Measurements from ENCODE around the gene ATP5PO. TPM values are rescaled to one million over a fixed set of nuclear protein-coding genes. Genes with fewer than 3 reads are reported as not detected.

Gene ATP5PO
- total and polyA plus RNA-seq, 2 of the 13 experiments (the other 11 are each of a cell fraction or from before 2014, with no cell fraction given) = 256 to 297 TPM

DNA sequence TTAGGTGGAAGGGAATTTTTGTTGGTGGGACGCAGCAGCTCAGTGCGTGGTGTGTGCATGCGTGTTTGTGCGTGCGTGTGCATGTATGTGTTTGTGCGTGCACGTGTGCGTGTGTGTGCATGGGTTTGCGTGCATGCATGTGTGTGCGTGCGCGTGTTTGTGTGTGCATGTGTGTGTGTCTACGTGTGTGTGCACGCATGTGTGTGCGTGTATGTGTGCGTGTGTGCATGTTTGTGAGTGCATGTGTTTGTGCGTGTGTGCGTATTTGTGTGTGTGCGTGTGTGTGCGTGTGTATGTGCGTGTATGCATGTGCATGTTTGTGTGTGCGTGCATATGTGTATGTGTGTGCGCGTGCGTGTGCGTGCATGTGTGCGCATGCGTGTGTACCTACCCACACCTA lies 20.2 kb downstream of the ATP5PO start:
- H3K9ac ChIP-seq (ENCODE audit: insufficient read depth, low read depth, low read length) = no peak overlapping the region
- peak overlapping the region in 1 of 3 experiments; percentile 73; a peak in 2 of 6 replicates for H3K4me3 ChIP-seq (replicated peaks in 1 of 3; ENCODE audit: insufficient read depth in 1 of 3, low read depth in 2 of 3, low read length in 3 of 3)
- no peaks in the 10 kb centered on the region for H3K9me3 ChIP-seq (ENCODE audit: low read length)
- in situ Hi-C loops (cut with HindIII; ENCODE audit: extremely low pct_ligation_motif_present, low pct_unique_long_range_greater_than_20kb) = no loop called here
- intact Hi-C loops (cut with micrococcal nuclease; ENCODE audit: unreplicated experiment) = loop anchor here (2.0 kb wide), 1 partner anchor 253 kb away; the partner anchor contains the start of gene ITSN1
- H3K4me1 ChIP-seq (ENCODE audit: insufficient read depth, low read length) = peaks cover 30% of the 10 kb centered on the region
- POLR2A ChIA-PET = interaction anchor here (1.7 kb wide), 1 partner anchor 8 kb away, joined by 3 read pairs; no protein-coding TSS in a partner anchor
- H3K27me3 ChIP-seq (ENCODE audit: control insufficient read depth in 1 of 2, insufficient read depth in 2 of 2, low read length in 2 of 2) = peaks cover 0 to 22% of the 10 kb centered on the region in 2 experiments; a peak in 1 of 5 replicates
- FAIRE-seq (no peak), ATAC-seq (no peak), DNase-seq (ENCODE audit: low spot score) (no peak)
- H3K27ac ChIP-seq (ENCODE audit: extremely low read length, insufficient read depth, low read length) = no peak overlapping the region
- H3K4me2 ChIP-seq (ENCODE audit: low read depth, low read length) = peak overlapping the region; percentile 92
- BruUV-seq (replicated peaks) = no TSS peak
- no peak overlapping the region for H2AFZ ChIP-seq (ENCODE audit: low read length)
- 79% methylated on average over 28 of the region's 28 CpGs for WGBS (ENCODE audit: low lambda C conversion rate)
- H4K20me1 ChIP-seq (ENCODE audit: insufficient read depth, low read length) = no peaks in the 10 kb centered on the region
- CTCF ChIA-PET (ENCODE audit: low intra/inter-chr PET ratio, low total read pairs) = no interaction called here
- 0 out of 2 replicates have a peak, but pooled peaks have one; percentile 19 for TF ChIP-seq ZNF430 (CRISPR knock-in tag; IDR thresholded peaks at IDR 0.05)
- TF ChIP-seq, protein P1, sequence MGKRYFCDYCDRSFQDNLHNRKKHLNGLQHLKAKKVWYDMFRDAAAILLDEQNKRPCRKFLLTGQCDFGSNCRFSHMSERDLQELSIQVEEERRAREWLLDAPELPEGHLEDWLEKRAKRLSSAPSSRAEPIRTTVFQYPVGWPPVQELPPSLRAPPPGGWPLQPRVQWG (CRISPR knock-in tag; IDR thresholded peaks at IDR 0.05; ENCODE audit: borderline replicate concordance, low read depth) = no peak
- no peaks in the 10 kb centered on the region for H3K36me3 ChIP-seq (replicated peaks in 1 of 2; ENCODE audit: control insufficient read depth in 1 of 2, insufficient read depth in 2 of 2, low read length in 2 of 2)
- H3K79me2 ChIP-seq (ENCODE audit: insufficient read depth, low read length) = no peaks in the 10 kb centered on the region

DNA sequence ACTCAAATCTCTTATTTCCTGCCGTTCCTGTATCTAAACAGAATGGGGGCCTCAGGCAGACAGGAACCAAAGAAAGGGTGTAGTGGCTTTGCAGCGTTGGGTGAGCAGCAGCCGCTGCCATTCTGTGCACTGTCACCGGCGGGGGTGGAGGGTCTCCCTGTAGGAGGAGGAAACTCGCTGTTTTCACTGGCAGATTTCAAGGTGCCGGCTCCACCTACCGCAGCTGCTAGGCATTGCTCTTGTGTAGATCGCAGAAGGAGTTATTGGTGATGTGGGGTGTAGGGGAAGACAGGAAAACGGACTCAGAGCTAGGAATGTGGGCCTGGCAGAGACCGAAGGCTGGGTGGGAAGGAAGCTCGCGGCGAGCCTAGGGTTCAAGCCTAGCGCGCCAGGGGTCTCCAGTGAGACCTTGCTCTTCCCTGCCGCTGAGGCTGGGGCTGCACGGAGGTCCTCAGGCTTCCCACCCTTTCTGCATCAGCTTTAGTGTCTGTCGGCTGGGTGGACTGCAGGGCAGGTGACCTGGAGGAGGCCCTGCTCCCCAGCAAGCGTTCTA lies 20.8 kb downstream of the ATP5PO start:
- Histone ChIP-seq H2AFZ (ENCODE audit: low read length) (no peak overlapping the region), H3K27ac (ENCODE audit: extremely low read length, insufficient read depth, low read length) (no peak overlapping the region), H4K20me1 (ENCODE audit: insufficient read depth, low read length) (no peaks in the 10 kb centered on the region), H3K36me3 (replicated peaks in 1 of 2; ENCODE audit: control insufficient read depth in 1 of 2, insufficient read depth in 2 of 2, low read length in 2 of 2) (no peaks in the 10 kb centered on the region), H3K79me2 (ENCODE audit: insufficient read depth, low read length) (no peaks in the 10 kb centered on the region), H3K9me3 (ENCODE audit: low read length) (no peaks in the 10 kb centered on the region), H3K4me2 (ENCODE audit: low read depth, low read length) (peak overlapping the region; percentile 92), H3K4me3 (replicated peaks in 1 of 3; ENCODE audit: insufficient read depth in 1 of 3, low read depth in 2 of 3, low read length in 3 of 3) (peak overlapping the region; percentile 33 to 73 (median 43)), H3K9ac (ENCODE audit: insufficient read depth, low read depth, low read length) (peak overlapping the region; percentile 32; the same call in 1 of the 2 replicates), H3K4me1 (ENCODE audit: insufficient read depth, low read length) (peaks cover 30% of the 10 kb centered on the region), H3K27me3 (ENCODE audit: control insufficient read depth in 1 of 2, insufficient read depth in 2 of 2, low read length in 2 of 2) (peaks cover 0 to 24% of the 10 kb centered on the region in 2 experiments; a peak in 1 of 5 replicates)
- ChIA-PET CTCF (ENCODE audit: low intra/inter-chr PET ratio, low total read pairs) (no interaction called here), POLR2A (interaction anchor here (1.0 to 1.7 kb wide), 2 partner anchors 9 to 250 kb away, joined by 3 read pairs; no protein-coding TSS in a partner anchor)
- ATAC-seq (peak; percentile 93), FAIRE-seq (peak; percentile 74), DNase-seq (ENCODE audit: low spot score) (peak; percentile 70)
- intact Hi-C loops (cut with micrococcal nuclease; ENCODE audit: unreplicated experiment) = loop anchor here (2.0 to 5.0 kb wide), 2 partner anchors 43 to 252 kb away; partner anchors contain the start of gene ITSN1
- BruUV-seq (replicated peaks) = no TSS peak
- in situ Hi-C loops (cut with HindIII; ENCODE audit: extremely low pct_ligation_motif_present, low pct_unique_long_range_greater_than_20kb) = no loop called here
- 1% methylated on average over 18 of the region's 20 CpGs for WGBS (ENCODE audit: low lambda C conversion rate)
- TF ChIP-seq THAP11 (CRISPR knock-in tag; IDR thresholded peaks at IDR 0.05) (0 out of 2 replicates have a peak, but pooled peaks have one; percentile 27), RXRB (CRISPR knock-in tag; IDR thresholded peaks at IDR 0.05; ENCODE audit: borderline replicate concordance) (no peak), ZBTB21 (CRISPR knock-in tag; IDR thresholded peaks at IDR 0.05) (no peak), SALL1 (CRISPR knock-in tag; IDR thresholded peaks at IDR 0.05) (peak; percentile 33; the same call in 1 of the 2 replicates), ZNF672 (CRISPR knock-in tag; IDR thresholded peaks at IDR 0.05) (no peak), NFE2L2 (IDR thresholded peaks at IDR 0.05; ENCODE audit: low read length) (no peak), STAG1 (CRISPR knock-in tag; IDR thresholded peaks at IDR 0.05) (peak; percentile 67), JUNB (CRISPR knock-in tag; IDR thresholded peaks at IDR 0.05; ENCODE audit: borderline replicate concordance) (no peak), RAD21 (CRISPR knock-in tag; IDR thresholded peaks at IDR 0.05) (peak; percentile 70), ZMYM3 (CRISPR knock-in tag; IDR thresholded peaks at IDR 0.05) (peak; percentile 35; the same call in 1 of the 2 replicates)
- TF ChIP-seq, protein P2, sequence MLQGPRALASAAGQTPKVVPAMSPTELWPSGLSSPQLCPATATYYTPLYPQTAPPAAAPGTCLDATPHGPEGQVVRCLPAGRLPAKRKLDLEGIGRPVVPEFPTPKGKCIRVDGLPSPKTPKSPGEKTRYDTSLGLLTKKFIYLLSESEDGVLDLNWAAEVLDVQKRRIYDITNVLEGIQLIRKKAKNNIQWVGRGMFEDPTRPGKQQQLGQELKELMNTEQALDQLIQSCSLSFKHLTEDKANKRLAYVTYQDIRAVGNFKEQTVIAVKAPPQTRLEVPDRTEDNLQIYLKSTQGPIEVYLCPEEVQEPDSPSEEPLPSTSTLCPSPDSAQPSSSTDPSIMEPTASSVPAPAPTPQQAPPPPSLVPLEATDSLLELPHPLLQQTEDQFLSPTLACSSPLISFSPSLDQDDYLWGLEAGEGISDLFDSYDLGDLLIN (CRISPR knock-in tag; IDR thresholded peaks at IDR 0.05; ENCODE audit: borderline replicate concordance) = no peak
- TF ChIP-seq, protein P3, sequence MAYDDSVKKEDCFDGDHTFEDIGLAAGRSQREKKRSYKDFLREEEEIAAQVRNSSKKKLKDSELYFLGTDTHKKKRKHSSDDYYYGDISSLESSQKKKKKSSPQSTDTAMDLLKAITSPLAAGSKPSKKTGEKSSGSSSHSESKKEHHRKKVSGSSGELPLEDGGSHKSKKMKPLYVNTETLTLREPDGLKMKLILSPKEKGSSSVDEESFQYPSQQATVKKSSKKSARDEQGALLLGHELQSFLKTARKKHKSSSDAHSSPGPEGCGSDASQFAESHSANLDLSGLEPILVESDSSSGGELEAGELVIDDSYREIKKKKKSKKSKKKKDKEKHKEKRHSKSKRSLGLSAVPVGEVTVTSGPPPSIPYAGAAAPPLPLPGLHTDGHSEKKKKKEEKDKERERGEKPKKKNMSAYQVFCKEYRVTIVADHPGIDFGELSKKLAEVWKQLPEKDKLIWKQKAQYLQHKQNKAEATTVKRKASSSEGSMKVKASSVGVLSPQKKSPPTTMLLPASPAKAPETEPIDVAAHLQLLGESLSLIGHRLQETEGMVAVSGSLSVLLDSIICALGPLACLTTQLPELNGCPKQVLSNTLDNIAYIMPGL (CRISPR knock-in tag; IDR thresholded peaks at IDR 0.05; ENCODE audit: borderline replicate concordance in 1 of 2, low read depth in 1 of 2) = 0 out of 4 replicates have a peak, but pooled peaks of 1 of the 2 experiments have one; percentile 46
